Measurements from ENCODE around the gene FYB1.
A peak's percentile ranks its signal among the peaks of the same experiment; 100 is the strongest.

FYB1 gene

GRCh38 chr5:39076757-39077728 is 142.3 kb downstream of the FYB1 start:
- peak; percentile 82 to 87 for DNase-seq

GRCh38 chr5:39076101-39076756 is 143.1 kb downstream of the FYB1 start:
- DNase-seq, result no peak

GRCh38 chr5:39074017-39074814 is 145.1 kb downstream of the FYB1 start, which contains the start of gene RICTOR:
Gene RICTOR (minus strand): TSS chr5:39074399. CDS start chr5:39074377, 22 bp downstream.
- DNase-seq, result peak; percentile 92 to 93

DNA sequence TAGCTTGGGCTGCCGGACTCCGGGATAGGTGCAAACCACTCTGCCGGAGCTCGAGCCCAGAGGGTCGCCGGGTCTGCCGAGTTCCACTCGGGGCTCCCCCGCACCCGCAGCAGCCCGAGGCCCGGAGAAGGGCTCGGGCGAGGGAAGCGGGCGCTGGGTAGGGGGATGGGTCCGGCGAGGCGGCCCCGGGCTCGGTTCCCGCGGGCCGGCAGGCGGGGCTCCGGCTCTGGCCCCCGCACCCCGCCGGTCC is 145.7 kb downstream of the FYB1 start:
- DNase-seq, result peak in 1 of 2 donors; percentile 23

DNA sequence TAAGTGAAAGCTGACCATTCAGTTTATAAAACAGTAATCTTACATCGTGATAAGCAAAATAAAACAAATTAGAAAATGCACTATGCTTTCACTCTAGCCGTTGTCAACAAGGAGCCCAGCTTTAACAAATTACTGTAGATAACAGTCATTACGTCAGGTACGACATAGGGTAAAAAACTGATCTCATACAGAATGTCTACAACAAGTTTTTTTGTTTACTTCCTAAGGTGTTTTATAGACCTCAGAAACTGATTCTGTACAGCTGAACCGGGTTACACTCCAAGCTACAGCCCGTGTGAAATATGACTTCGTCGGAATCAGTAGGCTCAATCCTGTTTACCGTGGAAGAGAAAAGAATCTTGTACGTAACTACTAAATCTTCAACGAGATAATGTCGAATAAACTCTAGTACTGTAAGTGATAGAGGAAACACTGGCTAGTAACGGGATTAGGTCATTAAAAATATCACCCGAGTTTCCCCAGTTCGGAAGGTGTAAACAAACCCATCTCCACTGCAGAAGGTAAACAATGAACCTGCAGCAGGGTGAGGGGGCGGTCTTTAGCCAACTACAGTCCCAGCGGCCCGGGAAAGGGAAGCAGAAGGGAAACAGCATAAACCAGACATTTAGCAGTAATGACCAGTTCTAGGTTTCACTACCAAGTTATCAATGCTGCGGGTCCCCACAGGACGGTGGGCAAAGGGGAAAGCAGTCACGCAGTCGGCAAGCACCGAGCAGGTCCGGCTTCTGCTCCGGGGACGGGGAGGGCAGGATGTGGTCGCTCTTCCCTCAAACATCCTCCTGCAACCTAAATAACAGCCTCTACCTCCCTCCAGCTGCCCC is 146.2 kb downstream of the FYB1 start:
- peak; percentile 37 to 57 for DNase-seq

DNA sequence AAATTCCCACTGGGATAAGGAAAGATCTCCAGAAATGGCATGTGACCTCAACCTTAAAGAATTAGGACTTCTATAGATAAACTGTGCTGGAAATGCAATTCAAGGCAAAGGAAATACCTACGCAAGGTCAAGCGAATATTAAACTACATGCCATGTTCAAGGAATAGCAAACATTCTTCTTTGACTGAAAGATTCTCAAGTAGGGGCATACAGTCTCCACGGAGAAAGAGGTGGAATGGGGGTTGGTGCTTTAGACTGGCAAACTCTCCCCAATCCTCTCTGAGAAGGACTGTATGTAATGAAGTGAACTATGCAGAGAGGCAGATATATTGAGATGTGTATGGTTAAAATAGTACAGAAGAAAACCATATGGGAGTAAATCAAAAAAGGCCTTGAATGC is 151.3 kb downstream of the FYB1 start:
- DNase-seq, result no peak

GRCh38 chr5:39064450-39064849 is 154.9 kb downstream of the FYB1 start:
- no peak for DNase-seq

GRCh38 chr5:39063037-39063436 is 156.3 kb downstream of the FYB1 start:
- DNase-seq, result no peak

GRCh38 chr5:39062530-39062929 is 156.8 kb downstream of the FYB1 start:
- no peak for DNase-seq

DNA sequence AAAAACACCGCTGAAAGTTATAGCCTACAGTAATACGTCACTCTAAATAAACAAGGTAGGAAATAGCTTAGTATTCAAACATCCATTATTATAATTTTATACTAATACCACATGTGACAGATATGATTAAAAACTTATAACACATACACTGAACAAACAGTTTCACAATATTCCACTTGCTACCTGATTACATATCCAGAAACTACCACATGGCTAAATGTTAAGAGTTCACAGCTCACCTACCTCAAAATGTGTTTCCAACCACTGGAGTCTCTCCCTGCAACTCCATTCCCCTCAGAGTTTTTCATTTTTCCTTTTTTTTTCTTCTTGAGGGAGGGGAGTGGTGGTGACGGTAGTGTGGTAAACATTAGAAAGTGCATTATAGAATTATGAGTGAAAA is 157.3 kb downstream of the FYB1 start:
- no peak for DNase-seq

DNA sequence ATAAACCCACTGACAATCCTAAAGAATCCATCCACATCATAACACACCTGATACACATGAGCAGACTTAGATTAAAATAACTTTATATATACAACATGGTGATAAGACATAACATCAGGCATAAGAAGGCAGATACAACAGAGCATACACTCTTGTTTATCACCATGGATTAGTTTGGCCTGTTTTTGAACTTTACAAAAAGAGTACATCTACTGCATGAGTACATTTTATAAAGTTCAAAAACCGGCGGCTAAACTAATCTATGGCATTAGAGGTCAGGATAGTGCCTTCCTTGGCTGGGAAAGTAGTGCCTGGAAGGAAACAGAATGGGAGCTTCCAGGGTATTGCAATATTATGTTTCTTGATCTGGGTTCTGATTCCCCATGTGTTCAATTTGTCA is 160.3 kb downstream of the FYB1 start:
- no peak for DNase-seq

DNA sequence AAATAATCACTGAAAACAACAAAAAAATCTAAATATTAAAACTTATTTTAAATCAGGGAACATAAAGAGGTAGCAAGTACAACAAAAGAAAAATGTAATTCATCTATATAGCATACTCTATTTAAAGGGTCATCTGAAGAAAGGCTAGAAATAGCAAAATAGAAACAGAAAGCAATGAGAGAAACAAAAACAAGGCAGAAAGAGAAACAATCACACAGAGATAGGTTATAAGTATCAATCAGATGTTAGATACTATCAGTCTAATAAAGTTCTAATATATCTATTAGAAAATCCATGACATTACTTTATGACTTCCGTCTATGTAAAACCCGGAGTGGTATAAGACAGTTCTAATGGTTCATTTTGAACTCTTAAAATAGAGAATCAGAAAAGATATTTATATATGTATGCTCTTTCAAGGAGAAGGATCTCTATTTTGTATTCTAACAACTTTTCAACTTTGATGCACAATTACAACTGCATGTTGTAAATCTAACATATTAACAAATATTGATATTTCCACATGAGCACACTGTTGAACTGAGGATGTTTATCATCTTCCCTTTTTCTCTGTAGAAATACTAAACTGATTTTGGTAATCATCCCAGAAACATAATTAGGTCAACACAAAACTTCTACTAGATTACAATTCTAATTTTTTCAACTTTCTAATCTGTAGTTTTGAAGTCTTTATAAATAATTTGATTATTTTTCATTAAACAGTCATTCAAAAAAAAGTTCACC is 161.0 kb downstream of the FYB1 start:
- DNase-seq, result peak; percentile 19 to 37

- peak in 1 of 2 donors; percentile 9 for DNase-seq
Measured at GRCh38 chr5:39057734-39058133, 161.6 kb downstream of the FYB1 start.

- no peak for DNase-seq
Measured at GRCh38 chr5:39055768-39056398, 163.5 kb downstream of the FYB1 start.
